Prostate gland (tissue), 2 donors: Measurements from ENCODE around the gene MINDY1.

ENCODE experiments used
- CTCF ChIP-seq, 4 experiments: fragments of 200-600 bp in 2 of 4; fragments of 450-650 bp in 2 of 4; sonication (generic) in 2 of 4; IDR thresholded peaks; 1 replicate in 3 of 4; 2 replicates in 1 of 4; pipeline ENCODE4 v1.5.1; 2016 to 2019; ENCODE audit warnings: antibody characterized with exemption in 4 of 4, mild to moderate bottlenecking in 2 of 4, moderate library complexity in 2 of 4
- POLR2A ChIP-seq: fragments of 450-650 bp; IDR thresholded peaks from one replicate; pipeline ENCODE4 v1.6.1; 2016; ENCODE audit warnings: antibody characterized with exemption, mild to moderate bottlenecking
- POLR2AphosphoS5 ChIP-seq: sonication (generic); formaldehyde crosslinking; IDR thresholded peaks from one replicate; pipeline ENCODE4 v1.6.1; 2017; ENCODE audit warnings: antibody characterized with exemption

- no peak for TF ChIP-seq CTCF (IDR thresholded peaks at IDR 0.05)
- no peak for TF ChIP-seq POLR2A
- TF ChIP-seq POLR2AphosphoS5, result no peak
These were observed 9.4 kb downstream of the MINDY1 start for GRCh38 chr1:150997126-150997872.
